HepG2 (cell line): ENCODE results near the gene SMPD3. TPM values are rescaled to one million over a fixed set of nuclear protein-coding genes. Genes with fewer than 3 reads are reported as not detected.
A peak's percentile ranks its signal among the peaks of the same experiment; 100 is the strongest.

Experiments used
- BCL6 ChIP-seq: IDR thresholded peaks from 2 replicates; pipeline ENCODE4 v1.6.1; 2016; ENCODE audit warnings: missing genetic modification reagents, missing compliant biosample characterization
- CBX2 ChIP-seq, 2 experiments: fragments of 200-600 bp in 1 of 2; sonication (generic); formaldehyde crosslinking in 1 of 2; IDR thresholded peaks; 2 replicates each; pipeline versions ENCODE4 v1.7.0 to v1.8.1; 2018 to 2022; ENCODE audit warnings: low read depth in 2 of 2, low read length in 1 of 2, mild to moderate bottlenecking in 1 of 2, missing genetic modification reagents in 1 of 2
- ESRRA ChIP-seq: sonication (generic); formaldehyde crosslinking; IDR thresholded peaks from 2 replicates; pipeline ENCODE4 v1.5.1; 2020; ENCODE audit warnings: mild to moderate bottlenecking, low read depth, missing genetic modification reagents
- HCFC1 ChIP-seq: fragments of 150-350 bp; IDR thresholded peaks from 2 replicates; pipeline ENCODE4 v1.6.1; 2014; ENCODE audit warnings: low read depth, low read length
- HDAC1 ChIP-seq: sonication (generic); formaldehyde crosslinking; IDR thresholded peaks from 2 replicates; pipeline ENCODE4 v1.5.1; 2020; ENCODE audit warnings: mild to moderate bottlenecking, missing genetic modification reagents
- HNRNPL ChIP-seq: fragments of 200-400 bp; formaldehyde crosslinking; IDR thresholded peaks from 2 replicates; pipeline ENCODE4 v1.6.1; 2017; ENCODE audit warnings: mild to moderate bottlenecking, low read depth, low read length
- JUND ChIP-seq: sonication (generic); formaldehyde crosslinking; IDR thresholded peaks from 2 replicates; pipeline ENCODE4 v1.8.0; 2022; ENCODE audit warnings: mild to moderate bottlenecking, missing genetic modification reagents
- MXD4 ChIP-seq: IDR thresholded peaks from 2 replicates; pipeline ENCODE4 v1.6.1; 2016; ENCODE audit warnings: mild to moderate bottlenecking, missing biosample characterization, missing genetic modification reagents
- RBFOX2 ChIP-seq: fragments of 200-400 bp; formaldehyde crosslinking; IDR thresholded peaks from 2 replicates; pipeline ENCODE4 v1.6.1; 2017; ENCODE audit warnings: low read depth, mild to moderate bottlenecking, low read length
- TARDBP ChIP-seq: sonication (generic); formaldehyde crosslinking; IDR thresholded peaks from 2 replicates; pipeline ENCODE4 v1.8.0; 2022; ENCODE audit warnings: mild to moderate bottlenecking, missing genetic modification reagents
- ZBTB7A ChIP-seq: sonication (generic); formaldehyde crosslinking; IDR thresholded peaks from 2 replicates; pipeline ENCODE4 v1.8.0; 2022; ENCODE audit warnings: mild to moderate bottlenecking, missing genetic modification reagents
- ZBTB7B ChIP-seq: sonication (generic); formaldehyde crosslinking; IDR thresholded peaks from 2 replicates; pipeline ENCODE4 v1.4.0; 2020; ENCODE audit warnings: missing genetic modification reagents
- ZNF138 ChIP-seq: sonication (generic); formaldehyde crosslinking; IDR thresholded peaks from 2 replicates; pipeline ENCODE4 v1.5.0; 2020; ENCODE audit warnings: mild to moderate bottlenecking, low read depth, missing genetic modification reagents
- ZNF234 ChIP-seq: sonication (generic); formaldehyde crosslinking; conservative IDR thresholded peaks from 2 replicates; pipeline ENCODE4 v1.5.1; 2020; ENCODE audit warnings: mild to moderate bottlenecking, missing genetic modification reagents
- ZNF235 ChIP-seq: sonication (generic); formaldehyde crosslinking; IDR thresholded peaks from 2 replicates; pipeline ENCODE4 v1.8.1; 2023; ENCODE audit warnings: mild to moderate bottlenecking, missing genetic modification reagents, borderline replicate concordance
- ZNF354B ChIP-seq: sonication (generic); formaldehyde crosslinking; IDR thresholded peaks from 2 replicates; pipeline ENCODE4 v1.8.0; 2022; ENCODE audit warnings: mild to moderate bottlenecking, missing genetic modification reagents
- ZNF646 ChIP-seq: sonication (generic); formaldehyde crosslinking; IDR thresholded peaks from 2 replicates; pipeline ENCODE4 v1.9.0; 2021; ENCODE audit warnings: mild to moderate bottlenecking, missing genetic modification reagents
- ZNF652 ChIP-seq: IDR thresholded peaks from 2 replicates; pipeline ENCODE4 v1.6.1; 2016; ENCODE audit warnings: low read depth, borderline replicate concordance
- ZNF703 ChIP-seq: sonication (generic); formaldehyde crosslinking; IDR thresholded peaks from 2 replicates; pipeline ENCODE4 v1.5.1; 2020; ENCODE audit warnings: missing genetic modification reagents, mild to moderate bottlenecking, moderate library complexity, borderline replicate concordance
- polyA plus RNA-seq, 8 experiments: library from polyadenylated mRNA; depleted of rRNA in 3 of 8; stranded (reverse) in 7 of 8; unstranded in 1 of 8; fragments of >200 nt; fragmentation: Illumina TruSeq in 4 of 8; extraction: Trizol in 4 of 8; gene quantifications; 2 replicates each; pipeline versions ENCODE4 v1.2.1 to v1.2.3, GENCODE V29; 2011 to 2016; ENCODE audit warnings: low read depth in 4 of 8, missing spikeins in 1 of 8, mixed read lengths in 1 of 8; ENCODE audit not compliant: insufficient read depth in 1 of 8
- total RNA-seq, 5 experiments: library from RNA; depleted of rRNA; stranded (reverse); fragments of >200 nt; fragmentation: Illumina TruSeq; extraction: Trizol; gene quantifications; 2 replicates each; pipeline ENCODE4 v1.2.3, GENCODE V29; 2016; ENCODE audit warnings: low read depth in 1 of 5
- TF ChIP-seq, protein P1 (sequence below): sonication (generic); formaldehyde crosslinking; IDR thresholded peaks from 2 replicates; pipeline ENCODE4 v1.4.0; 2020; ENCODE audit warnings: missing genetic modification reagents

Gene SMPD3
- total and polyA plus RNA-seq, 2 of the 13 experiments (the other 11 are each of a cell fraction or from before 2014, with no cell fraction given), result 0.07 to 0.32 TPM

- no peak for TF ChIP-seq ZNF646 (CRISPR knock-in tag)
- no peak for TF ChIP-seq MXD4 (CRISPR knock-in tag)
- TF ChIP-seq ZNF354B (CRISPR knock-in tag), result no peak
- TF ChIP-seq ZNF235 (CRISPR knock-in tag), result no peak
- TF ChIP-seq TARDBP (CRISPR knock-in tag), result no peak
- no peak for TF ChIP-seq HNRNPL
- no peak for TF ChIP-seq ZBTB7A (CRISPR knock-in tag)
- no peak for TF ChIP-seq RBFOX2
- no peak for TF ChIP-seq ZNF652
- no peak for TF ChIP-seq HCFC1
- TF ChIP-seq ZNF234 (CRISPR knock-in tag), result no peak
- TF ChIP-seq HDAC1 (CRISPR knock-in tag), result no peak
- no peak for TF ChIP-seq CBX2 (IDR thresholded peaks at IDR 0.05; ENCODE audit: low read depth, low read length)
- no peak for TF ChIP-seq CBX2 (CRISPR knock-in tag; IDR thresholded peaks at IDR 0.05; ENCODE audit: low read depth)
- TF ChIP-seq ZBTB7B (CRISPR knock-in tag), result no peak
- no peak for TF ChIP-seq ZNF138
- TF ChIP-seq ESRRA, result 0 out of 2 replicates have a peak, but pooled peaks have one; percentile 60
- no peak for TF ChIP-seq JUND (CRISPR knock-in tag)
- TF ChIP-seq, protein P1, sequence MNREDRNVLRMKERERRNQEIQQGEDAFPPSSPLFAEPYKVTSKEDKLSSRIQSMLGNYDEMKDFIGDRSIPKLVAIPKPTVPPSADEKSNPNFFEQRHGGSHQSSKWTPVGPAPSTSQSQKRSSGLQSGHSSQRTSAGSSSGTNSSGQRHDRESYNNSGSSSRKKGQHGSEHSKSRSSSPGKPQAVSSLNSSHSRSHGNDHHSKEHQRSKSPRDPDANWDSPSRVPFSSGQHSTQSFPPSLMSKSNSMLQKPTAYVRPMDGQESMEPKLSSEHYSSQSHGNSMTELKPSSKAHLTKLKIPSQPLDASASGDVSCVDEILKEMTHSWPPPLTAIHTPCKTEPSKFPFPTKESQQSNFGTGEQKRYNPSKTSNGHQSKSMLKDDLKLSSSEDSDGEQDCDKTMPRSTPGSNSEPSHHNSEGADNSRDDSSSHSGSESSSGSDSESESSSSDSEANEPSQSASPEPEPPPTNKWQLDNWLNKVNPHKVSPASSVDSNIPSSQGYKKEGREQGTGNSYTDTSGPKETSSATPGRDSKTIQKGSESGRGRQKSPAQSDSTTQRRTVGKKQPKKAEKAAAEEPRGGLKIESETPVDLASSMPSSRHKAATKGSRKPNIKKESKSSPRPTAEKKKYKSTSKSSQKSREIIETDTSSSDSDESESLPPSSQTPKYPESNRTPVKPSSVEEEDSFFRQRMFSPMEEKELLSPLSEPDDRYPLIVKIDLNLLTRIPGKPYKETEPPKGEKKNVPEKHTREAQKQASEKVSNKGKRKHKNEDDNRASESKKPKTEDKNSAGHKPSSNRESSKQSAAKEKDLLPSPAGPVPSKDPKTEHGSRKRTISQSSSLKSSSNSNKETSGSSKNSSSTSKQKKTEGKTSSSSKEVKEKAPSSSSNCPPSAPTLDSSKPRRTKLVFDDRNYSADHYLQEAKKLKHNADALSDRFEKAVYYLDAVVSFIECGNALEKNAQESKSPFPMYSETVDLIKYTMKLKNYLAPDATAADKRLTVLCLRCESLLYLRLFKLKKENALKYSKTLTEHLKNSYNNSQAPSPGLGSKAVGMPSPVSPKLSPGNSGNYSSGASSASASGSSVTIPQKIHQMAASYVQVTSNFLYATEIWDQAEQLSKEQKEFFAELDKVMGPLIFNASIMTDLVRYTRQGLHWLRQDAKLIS (CRISPR knock-in tag), result no peak
- no peak for TF ChIP-seq BCL6 (CRISPR knock-in tag)
- TF ChIP-seq ZNF703, result no peak
Measured at GRCh38 chr16:68363658-68364521, 84.4 kb downstream of the SMPD3 start (continued).
